ENCODE measurements around the gene SSNA1. TPM values are rescaled to one million over a fixed set of nuclear protein-coding genes. Genes with fewer than 3 reads are reported as not detected.

Gene SSNA1
- total RNA-seq, 1 donor from 2014 or later = 57.6 TPM

DNA sequence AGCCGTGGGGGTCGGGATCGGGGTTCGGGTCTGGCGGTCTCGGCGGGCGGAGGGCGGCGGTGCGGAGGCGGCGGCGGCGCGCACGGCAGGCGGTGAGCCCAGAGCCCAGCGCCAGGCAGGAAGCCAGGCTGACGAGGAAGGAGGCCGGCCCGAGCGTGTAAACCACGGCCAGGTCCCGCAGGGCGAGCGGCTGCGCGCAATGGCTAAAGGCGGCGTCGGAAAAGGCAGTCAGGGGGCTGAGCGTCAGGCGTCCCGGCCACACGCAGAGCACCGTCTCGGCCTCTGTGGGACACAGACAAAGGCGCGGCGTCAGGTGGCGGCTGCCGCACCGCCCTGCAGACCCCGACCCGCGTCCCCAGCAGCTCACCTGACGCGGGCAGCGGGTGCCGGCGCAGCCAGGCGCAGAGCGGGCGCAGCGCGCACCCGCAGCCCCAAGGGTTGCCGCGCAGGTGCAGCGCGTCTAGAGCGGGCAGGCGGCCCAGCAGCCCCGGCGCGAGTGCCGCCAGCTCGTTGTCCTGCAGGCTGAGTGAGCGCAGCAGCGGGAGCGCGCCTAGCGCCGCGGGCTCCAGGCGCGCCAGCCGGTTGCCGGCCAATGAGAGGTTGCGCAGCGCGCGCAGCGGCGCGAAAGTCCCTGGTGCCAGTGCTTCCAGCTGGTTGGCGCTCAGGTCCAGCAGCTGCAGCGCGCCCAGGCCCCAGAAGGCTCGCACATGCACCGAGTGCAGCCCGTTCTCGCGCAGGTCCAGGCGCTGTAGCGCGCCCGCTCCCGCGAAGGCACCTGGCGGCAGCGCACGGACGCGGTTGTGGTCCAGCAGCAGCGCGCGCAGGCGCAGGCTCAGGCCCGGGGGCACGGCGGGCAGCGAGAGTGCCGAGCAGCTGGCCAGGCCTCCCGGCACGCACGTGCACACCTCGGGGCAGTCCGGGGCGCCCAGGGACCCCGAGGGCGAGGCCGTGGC is 19.3 kb upstream of the SSNA1 start:
- no peak overlapping the region for H3K27ac ChIP-seq
- no peak for DNase-seq
- peaks cover 78% of the 10 kb centered on the region for H3K27me3 ChIP-seq (ENCODE audit: low read depth)

GRCh38 chr9:137169896-137170358 is 18.5 kb upstream of the SSNA1 start, which contains the start of gene LRRC26:
Gene LRRC26 (minus strand): TSS chr9:137170051. CDS start chr9:137169943, 108 bp downstream.
- TF ChIP-seq, protein P1, sequence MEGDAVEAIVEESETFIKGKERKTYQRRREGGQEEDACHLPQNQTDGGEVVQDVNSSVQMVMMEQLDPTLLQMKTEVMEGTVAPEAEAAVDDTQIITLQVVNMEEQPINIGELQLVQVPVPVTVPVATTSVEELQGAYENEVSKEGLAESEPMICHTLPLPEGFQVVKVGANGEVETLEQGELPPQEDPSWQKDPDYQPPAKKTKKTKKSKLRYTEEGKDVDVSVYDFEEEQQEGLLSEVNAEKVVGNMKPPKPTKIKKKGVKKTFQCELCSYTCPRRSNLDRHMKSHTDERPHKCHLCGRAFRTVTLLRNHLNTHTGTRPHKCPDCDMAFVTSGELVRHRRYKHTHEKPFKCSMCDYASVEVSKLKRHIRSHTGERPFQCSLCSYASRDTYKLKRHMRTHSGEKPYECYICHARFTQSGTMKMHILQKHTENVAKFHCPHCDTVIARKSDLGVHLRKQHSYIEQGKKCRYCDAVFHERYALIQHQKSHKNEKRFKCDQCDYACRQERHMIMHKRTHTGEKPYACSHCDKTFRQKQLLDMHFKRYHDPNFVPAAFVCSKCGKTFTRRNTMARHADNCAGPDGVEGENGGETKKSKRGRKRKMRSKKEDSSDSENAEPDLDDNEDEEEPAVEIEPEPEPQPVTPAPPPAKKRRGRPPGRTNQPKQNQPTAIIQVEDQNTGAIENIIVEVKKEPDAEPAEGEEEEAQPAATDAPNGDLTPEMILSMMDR (IDR thresholded peaks at IDR 0.05) = no peak
- Histone ChIP-seq H3K27ac (no peak within 1 kb of the TSS), H3K4me1 (peaks cover 25% of the 10 kb centered on the region), H3K27me3 (ENCODE audit: low read depth) (peaks cover 71% of the 10 kb centered on the region), H3K4me3 (peak within 1 kb of the TSS; percentile 41), H3K36me3 (no peaks in the 10 kb centered on the region), H3K9me3 (no peaks in the 10 kb centered on the region)
- no peak for ATAC-seq
- DNase-seq = no peak
- intact Hi-C loops (cut with DNase I) = no loop called here

More for the DNA sequence above, 19.3 kb upstream of the SSNA1 start:
- Histone ChIP-seq H3K9me3 (no peaks in the 10 kb centered on the region), H3K4me1 (peaks cover 23% of the 10 kb centered on the region), H3K36me3 (no peaks in the 10 kb centered on the region), H3K4me3 (peak overlapping the region; percentile 41)
- intact Hi-C loops (cut with DNase I) = no loop called here
- TF ChIP-seq, protein P1 (IDR thresholded peaks at IDR 0.05) = no peak
- peak; percentile 27 to 44 for ATAC-seq

- H3K27me3 ChIP-seq (ENCODE audit: low read depth) = peaks cover 64% of the 10 kb centered on the region
- no peak for DNase-seq
- peaks cover 30% of the 10 kb centered on the region for H3K4me1 ChIP-seq
- TF ChIP-seq, protein P1 (IDR thresholded peaks at IDR 0.05) = no peak
- intact Hi-C loops (cut with DNase I) = no loop called here
- no peak for ATAC-seq
- H3K9me3 ChIP-seq = no peaks in the 10 kb centered on the region
- no peak overlapping the region for H3K27ac ChIP-seq
- no peaks in the 10 kb centered on the region for H3K36me3 ChIP-seq
- no peak overlapping the region for H3K4me3 ChIP-seq
Measured at GRCh38 chr9:137170486-137171148, 17.9 kb upstream of the SSNA1 start.

DNA sequence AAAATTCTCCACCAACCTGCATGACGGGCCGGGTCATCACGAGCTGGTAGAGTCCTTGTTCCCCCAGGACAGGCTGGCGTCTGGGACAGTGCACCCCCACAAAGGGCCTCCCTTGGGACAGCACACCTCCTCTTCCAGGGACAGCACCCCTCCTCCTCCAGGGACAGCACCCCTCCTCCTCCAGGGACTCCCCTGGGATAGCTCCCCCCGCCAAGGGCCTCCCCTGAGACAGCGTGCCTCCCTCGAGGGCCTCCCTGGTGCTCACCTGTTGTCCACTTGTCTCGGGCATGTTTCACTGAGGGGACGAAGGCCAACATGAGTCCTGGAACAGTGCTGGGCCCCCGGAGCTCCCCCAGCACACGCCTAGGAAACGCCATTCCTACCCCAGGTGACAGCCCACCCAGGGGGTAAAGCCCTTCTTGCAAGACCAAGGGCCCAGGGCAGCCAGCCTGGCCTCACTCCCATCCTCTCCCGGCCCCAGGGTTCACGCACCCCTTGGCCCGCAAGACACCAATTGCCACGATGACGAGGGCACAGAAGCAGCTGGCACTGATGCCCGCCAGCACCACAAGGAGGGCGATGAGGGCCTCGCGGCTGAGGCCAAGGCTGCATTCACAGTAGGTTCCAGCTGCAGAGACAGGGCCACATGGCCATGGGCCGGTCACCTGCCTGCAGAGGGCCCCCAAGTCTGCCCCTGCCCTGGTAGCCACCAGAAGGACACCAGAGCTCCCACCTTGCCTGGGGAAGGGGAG is 17.2 kb upstream of the SSNA1 start:
- H3K27ac ChIP-seq = no peak overlapping the region
- intact Hi-C loops (cut with DNase I) = no loop called here

More for the DNA sequence above, 17.2 kb upstream of the SSNA1 start:
- DNase-seq = no peak
- Histone ChIP-seq H3K27me3 (ENCODE audit: low read depth) (peaks cover 57% of the 10 kb centered on the region), H3K4me1 (peaks cover 30% of the 10 kb centered on the region), H3K4me3 (no peak overlapping the region), H3K9me3 (no peaks in the 10 kb centered on the region), H3K36me3 (no peaks in the 10 kb centered on the region)
- no peak for ATAC-seq
- TF ChIP-seq, protein P1 (IDR thresholded peaks at IDR 0.05) = no peak

All from lower lobe of right lung (tissue), 2 donors.